Middle frontal gyrus (tissue), 1 donor: ENCODE measurements around the gene SPATA22.
"Not testable (repeated sequence)": the region's sequence is repeated elsewhere in the genome, so short reads cannot be mapped to it uniquely, and the experiment has no call there.

Experiments
- DNase-seq: peaks from one replicate; pipeline ENCODE4 v3.0.0-alpha.2; 2015; ENCODE audit warnings: low spot score; ENCODE audit errors: extremely low spot score

SPATA22 gene, protein sequence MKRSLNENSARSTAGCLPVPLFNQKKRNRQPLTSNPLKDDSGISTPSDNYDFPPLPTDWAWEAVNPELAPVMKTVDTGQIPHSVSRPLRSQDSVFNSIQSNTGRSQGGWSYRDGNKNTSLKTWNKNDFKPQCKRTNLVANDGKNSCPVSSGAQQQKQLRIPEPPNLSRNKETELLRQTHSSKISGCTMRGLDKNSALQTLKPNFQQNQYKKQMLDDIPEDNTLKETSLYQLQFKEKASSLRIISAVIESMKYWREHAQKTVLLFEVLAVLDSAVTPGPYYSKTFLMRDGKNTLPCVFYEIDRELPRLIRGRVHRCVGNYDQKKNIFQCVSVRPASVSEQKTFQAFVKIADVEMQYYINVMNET

DNA sequence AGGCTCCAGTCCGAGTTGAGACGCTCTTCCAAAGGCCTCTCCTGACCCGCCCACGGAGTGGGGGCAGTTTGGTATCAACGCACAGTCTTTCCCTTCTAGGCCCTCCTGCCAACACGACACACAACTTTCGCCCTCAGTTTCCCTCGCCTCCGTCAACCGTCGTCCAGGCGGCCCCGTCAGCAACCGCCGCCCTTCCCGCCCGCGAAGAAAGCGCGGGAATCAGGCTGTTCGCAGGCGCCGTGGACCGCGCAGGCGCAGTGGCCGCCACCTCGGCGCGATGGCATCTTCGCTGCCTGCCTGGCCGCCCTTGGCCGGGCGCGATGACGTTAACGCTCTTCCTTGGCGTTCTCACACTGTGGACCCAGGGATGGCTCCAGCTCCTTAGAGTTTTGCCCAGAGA is at the start of gene SPATA22:
Gene SPATA22, minus strand, starts transcription at position 221 of the 400 bp plus-strand sequence. CDS start 2,494 bp downstream, outside the sequence.
- no peak for DNase-seq

DNA sequence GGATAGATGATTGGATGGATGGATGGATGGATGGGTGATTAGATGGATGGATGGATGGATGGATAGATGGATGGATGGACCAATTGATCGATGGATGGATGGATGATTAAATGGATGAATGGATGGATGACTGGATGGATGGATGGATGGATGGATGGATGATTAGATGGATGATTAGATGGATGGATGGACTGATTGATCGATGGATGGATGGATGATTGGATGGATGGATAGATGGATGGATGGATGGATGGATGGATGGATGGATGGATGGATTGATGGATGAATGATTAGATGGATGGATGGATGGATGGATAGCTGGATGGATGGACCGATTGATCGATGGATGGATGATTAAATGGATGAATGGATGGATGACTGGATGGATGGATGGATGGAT is 47.9 kb upstream of the SPATA22 start:
- not testable (repeated sequence) for DNase-seq

GRCh38 chr17:3514873-3515272 is 43.3 kb upstream of the SPATA22 start:
- DNase-seq: no peak

DNA sequence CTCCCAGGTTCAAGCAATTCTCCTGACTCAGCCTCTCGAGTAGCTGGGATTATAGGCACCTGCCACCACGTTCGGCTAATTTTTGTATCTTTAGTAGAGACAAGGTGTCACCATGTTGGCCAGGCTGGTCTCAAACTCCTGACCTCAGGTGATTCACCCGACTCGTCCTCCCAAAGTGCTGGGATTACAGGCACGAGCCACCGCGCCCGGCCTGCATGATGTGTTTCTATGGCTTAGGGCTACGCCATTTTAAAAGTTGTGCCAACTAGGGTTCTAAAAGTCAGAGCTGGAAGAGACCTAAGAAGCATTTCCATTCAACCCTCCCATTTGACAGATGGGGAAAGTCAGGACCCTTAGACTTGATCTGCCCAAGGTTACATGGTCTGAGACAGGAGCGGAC is 42.5 kb upstream of the SPATA22 start:
- not testable (repeated sequence) for DNase-seq

DNA sequence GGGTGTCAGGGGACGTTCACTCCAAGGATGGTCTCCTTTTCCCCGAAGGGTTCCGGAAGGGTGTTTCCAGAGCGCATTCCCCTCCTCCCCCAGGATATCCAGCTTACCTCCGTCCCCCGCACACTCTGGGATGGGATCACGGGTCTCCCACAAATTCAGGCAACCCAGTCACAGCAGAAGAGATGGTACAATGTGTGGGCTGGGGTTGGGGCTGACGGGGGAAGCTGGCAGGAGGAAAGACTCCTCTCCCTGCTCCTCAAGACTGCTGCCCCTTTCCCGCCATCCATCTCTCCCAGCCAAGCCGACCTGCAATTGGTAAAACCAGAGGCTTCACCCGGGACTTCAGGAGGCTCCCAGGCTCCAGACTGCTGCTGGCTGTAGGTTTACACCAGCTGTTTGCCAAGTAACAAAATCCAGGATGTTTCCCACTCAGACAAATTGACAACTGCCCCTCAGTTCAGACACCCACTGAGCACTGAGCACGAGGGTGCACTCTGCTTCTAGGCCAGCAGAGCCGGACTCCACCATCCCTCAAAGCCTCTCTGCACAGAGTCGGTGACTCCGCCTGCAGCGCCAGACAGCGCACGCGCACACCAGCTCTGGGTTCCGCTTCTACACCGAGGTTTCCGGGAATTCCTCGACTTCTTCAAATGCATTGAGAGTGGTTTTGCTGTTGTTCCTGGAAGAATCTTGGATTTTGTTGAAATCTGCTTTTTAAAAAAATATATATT is 41.9 kb upstream of the SPATA22 start:
- DNase-seq: no peak

GRCh38 chr17:3512505-3513171 is 41.0 kb upstream of the SPATA22 start:
- peak; percentile 70 for DNase-seq

- no peak for DNase-seq
Measured at GRCh38 chr17:3511852-3512504, 40.4 kb upstream of the SPATA22 start.

DNA sequence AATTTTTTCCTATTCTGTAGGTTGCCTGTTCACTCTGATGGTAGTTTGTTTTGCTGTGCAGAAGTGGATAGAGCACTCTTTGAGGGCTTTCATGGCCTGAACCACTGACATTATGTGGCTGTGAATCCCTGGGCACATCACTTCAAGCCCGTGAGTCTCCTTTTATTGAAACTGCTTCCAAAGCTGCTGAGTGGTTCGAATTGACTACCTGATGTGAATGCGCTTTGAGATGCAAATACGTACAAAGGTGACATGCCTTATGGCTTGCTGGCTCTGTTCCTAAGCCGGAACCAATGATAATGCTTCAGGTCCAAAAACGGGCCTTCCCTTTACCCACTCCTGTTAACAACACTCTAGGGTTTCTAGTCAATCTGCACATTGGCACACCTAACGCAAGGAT is 38.5 kb upstream of the SPATA22 start:
- no peak for DNase-seq

GRCh38 chr17:3507869-3508268 is 36.2 kb upstream of the SPATA22 start:
- no peak for DNase-seq

GRCh38 chr17:3507071-3507470 is 35.5 kb upstream of the SPATA22 start:
- no peak for DNase-seq

GRCh38 chr17:3506054-3506453 is 34.4 kb upstream of the SPATA22 start:
- no peak for DNase-seq

DNA sequence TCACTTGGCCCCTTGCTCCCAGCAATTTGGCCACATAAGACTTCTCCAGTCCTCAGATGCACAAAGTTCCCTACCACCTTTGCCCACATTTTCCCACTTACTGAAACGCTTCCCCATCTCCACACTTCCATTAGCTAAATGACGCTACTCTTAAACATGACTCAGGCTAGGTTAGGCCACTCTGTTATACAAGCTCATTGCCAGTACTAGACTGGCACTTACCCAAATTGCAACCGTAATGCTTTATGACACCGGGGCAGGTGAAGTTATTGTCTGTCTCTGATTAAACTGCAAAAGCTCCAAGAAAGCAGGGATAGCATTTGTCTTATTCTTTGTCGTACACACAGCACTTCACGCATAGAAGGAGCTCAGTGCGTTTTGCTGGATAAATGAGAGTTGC is 33.4 kb upstream of the SPATA22 start:
- DNase-seq: no peak

DNA sequence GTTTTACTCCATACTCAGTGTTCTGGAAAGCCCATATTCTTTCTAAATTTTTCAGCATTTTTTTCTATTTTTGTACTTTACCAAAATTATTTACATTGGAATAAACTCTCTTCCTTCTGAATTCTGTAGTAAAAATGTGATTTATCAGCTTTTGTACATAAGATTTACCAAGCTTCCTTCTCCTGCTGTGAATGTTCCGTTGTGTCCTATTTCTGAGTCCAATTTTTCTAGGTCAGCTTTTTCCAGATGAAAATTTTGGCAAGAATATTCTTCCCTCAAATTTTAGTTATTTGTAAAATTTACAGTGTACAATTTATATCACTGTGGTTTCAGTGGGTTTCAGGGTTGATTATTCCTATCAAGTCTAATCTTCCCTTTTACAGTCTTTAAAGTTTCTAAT is 31.7 kb upstream of the SPATA22 start:
- DNase-seq: no peak

GRCh38 chr17:3502466-3502865 is 30.8 kb upstream of the SPATA22 start:
- DNase-seq: peak; percentile 57

DNA sequence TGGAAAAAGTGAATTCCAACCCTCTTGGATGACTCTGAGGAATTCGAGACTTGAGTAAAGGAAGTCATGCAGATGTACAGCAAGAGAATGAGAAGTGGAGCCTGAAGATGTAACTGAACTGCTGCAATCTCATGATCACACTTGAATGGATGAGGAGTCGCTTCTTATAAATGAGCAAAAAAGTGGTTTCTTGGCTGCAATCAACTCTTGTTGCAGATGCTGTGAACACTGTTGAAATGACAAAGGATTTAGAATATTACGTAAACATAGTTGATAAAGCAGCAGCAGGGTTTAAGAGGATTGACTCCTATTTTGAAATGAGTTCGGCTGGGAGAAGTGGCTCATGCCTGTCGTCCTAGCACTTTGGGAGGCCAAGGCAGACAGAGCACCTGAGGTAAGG is 29.7 kb upstream of the SPATA22 start:
- no peak for DNase-seq

DNA sequence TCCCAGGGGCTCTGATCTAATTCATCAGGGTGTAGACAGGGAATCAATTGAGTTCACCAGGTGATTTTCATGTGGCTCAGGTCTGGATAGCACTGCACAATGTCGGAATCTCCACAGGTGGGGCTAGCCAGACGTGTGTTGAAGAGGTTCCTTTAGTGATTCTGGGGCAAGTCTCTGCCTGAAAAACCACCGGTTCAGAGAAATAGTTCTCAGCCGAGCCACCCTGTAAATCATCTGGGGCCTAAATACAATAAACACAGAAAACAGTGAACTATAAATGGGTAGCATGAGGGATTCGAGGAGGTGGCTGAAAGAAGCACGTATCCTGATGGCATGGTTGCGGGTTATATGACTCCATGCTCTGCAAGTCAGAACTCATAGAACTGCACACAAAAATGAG is 25.5 kb upstream of the SPATA22 start:
- no peak for DNase-seq

- no peak for DNase-seq
Measured at GRCh38 chr17:3485481-3486068, 14.0 kb upstream of the SPATA22 start.

- DNase-seq: no peak
Measured at GRCh38 chr17:3482852-3483251, 11.2 kb upstream of the SPATA22 start.

DNA sequence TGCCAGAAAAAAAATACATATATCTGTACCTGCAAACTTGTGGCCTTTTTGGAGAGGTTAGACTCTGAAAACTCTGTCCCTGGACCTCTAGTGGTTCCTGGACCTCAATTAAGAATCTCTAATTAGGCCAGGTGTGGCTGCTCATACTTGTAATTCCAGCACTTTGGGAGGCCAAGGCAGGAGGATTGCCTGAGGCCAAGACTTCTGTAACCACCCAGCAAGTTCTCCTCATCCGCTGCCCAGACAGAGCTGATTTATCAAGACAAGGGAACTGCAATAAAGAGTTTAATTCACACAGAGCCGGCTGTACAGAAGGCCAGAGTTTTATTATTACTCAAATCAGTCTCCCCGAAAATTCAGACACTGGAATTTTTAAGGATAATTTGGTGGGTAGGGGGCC is 8.4 kb upstream of the SPATA22 start:
- DNase-seq: no peak

- no peak for DNase-seq
Measured at GRCh38 chr17:3475812-3476610, 4.4 kb upstream of the SPATA22 start, which contains the start of gene ASPA. Gene ASPA (plus strand): TSS chr17:3475997. CDS start chr17:3476160, 163 bp downstream.
